C4-2B (cell line): ENCODE data around the gene DPM3.

Experiments used
- H3K27ac ChIP-seq: fragments of 450-650 bp; 2 replicates; pipeline ENCODE4 v1.5.1; 2017
- ZFX ChIP-seq: fragments of 450-650 bp; IDR thresholded peaks from 2 replicates; pipeline ENCODE4 v1.6.1; 2017
- TF ChIP-seq, protein P1 (sequence below): fragments of 450-650 bp; conservative IDR thresholded peaks from 2 replicates; pipeline ENCODE4 v1.5.1; 2017; ENCODE audit warnings: mild to moderate bottlenecking

DPM3 gene

DNA sequence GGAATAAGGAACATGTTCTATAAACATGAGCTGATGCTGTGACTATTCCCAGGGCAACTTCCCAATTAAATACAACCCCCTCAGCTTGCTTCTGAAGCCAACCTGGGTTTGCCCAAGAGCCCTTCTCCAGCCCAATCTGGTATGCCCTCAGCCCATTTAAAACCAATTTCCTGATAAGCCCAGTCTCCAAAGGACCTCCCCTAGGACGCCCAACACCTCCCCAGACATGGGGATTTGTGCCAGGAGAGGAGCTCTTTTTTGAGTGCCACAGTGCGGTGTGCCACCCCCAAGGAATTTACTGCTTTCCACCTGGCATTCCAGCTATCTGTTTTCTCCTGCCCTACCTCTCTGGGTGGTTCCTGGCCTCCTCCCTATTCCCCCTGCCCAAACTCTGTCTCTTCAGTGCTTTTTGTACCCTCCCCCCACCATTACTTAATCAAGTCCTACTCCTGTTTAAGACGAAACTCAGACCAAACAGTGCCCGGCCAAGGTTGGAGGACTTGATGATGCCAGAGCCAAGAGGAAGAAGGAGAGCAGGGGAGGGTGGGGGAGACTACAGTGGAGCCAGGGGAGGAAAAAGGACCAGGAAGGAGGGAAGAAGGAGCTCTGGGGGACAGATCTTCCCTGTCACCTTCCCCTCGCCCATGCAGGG lies 24.1 kb downstream of the DPM3 start:
- H3K27ac ChIP-seq = no peak overlapping the region

DNA sequence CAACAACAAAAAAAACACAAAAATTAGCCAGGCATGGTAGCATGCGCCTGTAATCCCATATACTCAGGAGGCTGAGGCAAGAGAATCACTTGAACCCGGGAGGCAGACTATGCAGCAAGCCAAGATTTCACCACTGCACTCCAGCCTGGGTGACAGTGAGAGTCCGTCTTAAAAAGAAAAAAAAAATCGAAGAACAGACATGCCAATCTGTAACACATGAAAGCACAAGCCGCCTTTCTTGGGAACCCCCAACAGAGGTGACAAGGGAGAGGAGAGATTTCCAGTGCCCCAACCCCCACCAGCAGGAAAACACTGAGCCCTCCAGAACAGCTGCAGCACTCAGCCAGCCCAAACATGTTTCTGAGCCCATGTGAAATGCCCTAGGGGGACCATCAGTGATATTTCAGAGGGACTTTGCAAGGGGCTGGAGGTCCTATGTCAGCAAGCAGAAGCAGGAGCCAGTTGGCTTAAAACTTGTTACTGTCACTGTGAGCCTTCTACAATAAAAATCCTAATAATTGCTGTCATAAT lies 26.8 kb downstream of the DPM3 start:
- H3K27ac ChIP-seq = no peak overlapping the region
- TF ChIP-seq, protein P1, sequence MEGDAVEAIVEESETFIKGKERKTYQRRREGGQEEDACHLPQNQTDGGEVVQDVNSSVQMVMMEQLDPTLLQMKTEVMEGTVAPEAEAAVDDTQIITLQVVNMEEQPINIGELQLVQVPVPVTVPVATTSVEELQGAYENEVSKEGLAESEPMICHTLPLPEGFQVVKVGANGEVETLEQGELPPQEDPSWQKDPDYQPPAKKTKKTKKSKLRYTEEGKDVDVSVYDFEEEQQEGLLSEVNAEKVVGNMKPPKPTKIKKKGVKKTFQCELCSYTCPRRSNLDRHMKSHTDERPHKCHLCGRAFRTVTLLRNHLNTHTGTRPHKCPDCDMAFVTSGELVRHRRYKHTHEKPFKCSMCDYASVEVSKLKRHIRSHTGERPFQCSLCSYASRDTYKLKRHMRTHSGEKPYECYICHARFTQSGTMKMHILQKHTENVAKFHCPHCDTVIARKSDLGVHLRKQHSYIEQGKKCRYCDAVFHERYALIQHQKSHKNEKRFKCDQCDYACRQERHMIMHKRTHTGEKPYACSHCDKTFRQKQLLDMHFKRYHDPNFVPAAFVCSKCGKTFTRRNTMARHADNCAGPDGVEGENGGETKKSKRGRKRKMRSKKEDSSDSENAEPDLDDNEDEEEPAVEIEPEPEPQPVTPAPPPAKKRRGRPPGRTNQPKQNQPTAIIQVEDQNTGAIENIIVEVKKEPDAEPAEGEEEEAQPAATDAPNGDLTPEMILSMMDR = no peak
- no peak for TF ChIP-seq ZFX

More for the DNA sequence above, 24.1 kb downstream of the DPM3 start:
- no peak for TF ChIP-seq ZFX
- TF ChIP-seq, protein P1 = no peak

DNA sequence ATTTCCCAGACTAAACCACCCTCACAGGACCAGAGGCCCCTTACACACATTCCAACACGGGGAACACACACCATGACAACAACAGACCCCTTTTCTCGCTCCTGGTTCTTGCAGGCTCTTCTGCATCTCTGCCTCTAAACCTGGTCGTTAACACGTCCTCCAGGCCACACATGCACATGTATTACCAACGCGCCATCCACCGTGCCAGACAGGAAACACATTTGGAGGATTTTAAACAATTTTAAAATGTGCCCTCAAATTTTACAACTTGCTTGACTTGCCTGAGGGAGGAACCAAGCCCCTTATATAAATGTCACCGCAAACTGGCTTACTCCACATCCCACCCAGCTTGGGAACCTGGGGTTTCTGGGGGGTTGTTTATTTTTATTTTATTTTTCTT lies 29.5 kb downstream of the DPM3 start:
- TF ChIP-seq, protein P1 = no peak
- no peak for TF ChIP-seq ZFX
- H3K27ac ChIP-seq = no peak overlapping the region

DNA sequence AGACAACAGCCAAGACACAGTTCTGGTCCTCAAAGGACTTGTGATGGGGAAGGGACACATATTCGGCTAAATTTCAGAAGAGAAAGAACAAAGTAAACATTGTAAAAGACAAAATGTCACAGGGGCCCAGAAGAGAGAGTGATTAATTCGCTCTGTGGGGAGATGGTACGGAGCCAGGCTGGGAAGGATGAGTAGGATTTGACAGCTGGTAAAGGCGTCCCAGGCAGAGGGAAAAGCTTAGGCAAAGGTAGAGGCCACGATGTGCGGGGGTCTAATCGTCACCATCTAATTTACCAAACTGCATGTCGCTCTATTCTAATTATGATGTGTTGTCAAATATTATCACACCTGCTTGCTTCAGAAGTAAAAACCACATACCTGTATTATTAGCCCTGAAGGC lies 29.9 kb downstream of the DPM3 start:
- no peak overlapping the region for H3K27ac ChIP-seq
- no peak for TF ChIP-seq ZFX
- TF ChIP-seq, protein P1 = no peak

DNA sequence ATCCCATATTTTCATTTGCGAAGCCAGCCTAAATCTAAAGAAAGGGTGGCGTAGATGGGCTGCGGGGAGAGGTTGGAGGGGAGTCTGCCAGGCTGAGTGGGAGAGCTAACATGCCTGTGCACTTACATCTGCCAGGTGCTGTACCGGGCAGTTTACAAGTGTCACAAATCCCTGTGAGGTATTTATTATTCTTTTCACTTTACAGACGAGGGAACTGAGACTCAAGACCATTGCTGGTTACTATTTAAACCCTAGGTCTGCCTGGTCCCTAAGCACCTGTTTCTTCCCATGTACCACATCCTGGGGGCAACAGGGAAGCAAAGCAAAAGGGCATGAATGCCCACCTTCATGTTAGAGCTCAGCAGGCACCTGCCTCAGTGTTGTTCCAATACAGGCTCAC lies 32.0 kb downstream of the DPM3 start:
- TF ChIP-seq, protein P1 = no peak
- TF ChIP-seq ZFX = no peak
- no peak overlapping the region for H3K27ac ChIP-seq

DNA sequence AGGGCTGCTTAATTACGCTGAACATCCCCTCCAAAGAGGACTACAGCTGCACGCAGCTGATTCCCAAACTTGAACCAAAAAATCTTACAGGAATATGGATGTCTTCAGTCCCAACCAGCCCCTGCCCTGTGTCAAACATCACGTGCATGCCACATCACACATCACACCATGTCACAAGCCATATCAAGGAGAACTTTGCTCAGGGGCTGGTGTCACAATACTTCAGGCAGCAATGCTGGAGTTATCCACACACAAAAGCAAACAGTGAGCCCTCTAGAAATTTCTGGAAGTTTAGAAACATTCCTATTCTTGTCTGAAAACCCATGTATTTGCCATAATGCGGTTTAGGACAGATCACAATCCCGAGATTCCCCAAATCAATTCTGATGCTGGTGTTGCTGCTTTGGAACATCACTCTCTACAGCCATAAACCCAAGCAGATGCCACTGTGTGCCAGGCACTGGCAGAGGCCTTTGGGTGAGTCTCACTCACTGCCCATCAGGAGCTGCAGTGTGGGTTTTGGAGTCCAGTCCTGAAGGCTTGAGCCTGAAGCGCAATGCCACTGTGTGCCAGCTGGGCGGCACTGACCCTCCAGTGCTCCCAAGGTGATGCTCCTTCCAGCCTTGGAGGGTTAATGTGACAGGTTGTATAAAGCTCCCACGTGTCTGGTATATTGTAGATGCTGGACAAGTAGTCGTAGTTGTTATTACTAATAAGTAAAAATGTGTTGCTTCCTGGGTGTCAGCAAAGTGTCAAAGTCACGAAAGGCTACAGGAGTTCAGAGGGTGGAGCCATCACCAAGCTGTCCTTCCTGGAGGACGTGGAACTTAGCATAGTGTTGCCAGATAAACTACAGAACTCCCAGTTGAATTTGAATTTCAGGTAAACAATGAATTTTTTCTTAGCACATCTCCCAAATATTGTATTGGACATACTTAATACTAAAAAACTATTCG lies 32.7 kb downstream of the DPM3 start:
- TF ChIP-seq, protein P1 = no peak
- TF ChIP-seq ZFX = no peak
- no peak overlapping the region for H3K27ac ChIP-seq

DNA sequence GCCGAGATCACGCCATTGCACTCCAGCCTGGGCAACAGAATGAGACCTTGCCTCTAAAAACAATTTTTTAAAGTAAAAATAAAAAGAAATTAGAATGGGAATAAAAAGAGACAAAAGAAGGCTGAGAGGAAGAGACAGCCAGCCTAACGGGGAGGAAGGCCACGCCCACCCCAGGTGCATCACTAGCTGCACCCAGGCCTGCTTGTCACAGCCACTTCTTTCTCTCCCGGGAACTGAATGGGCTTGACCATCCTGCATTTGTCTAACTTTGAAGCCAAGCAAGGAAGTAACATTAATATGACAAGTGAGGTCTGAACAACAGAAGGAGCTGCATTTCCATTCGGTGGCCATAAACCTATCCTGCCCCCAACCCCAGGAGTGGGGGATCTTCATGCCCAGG lies 33.5 kb downstream of the DPM3 start:
- no peak overlapping the region for H3K27ac ChIP-seq
- no peak for TF ChIP-seq ZFX
- TF ChIP-seq, protein P1 = no peak
